GM19099 (cell line): ENCODE results near the gene EID3.

Experiments
- POLR2A ChIP-seq: IDR thresholded peaks from 3 replicates; pipeline ENCODE4 v1.6.1; 2011; ENCODE audit warnings: low read depth; ENCODE audit not compliant: insufficient read length; ENCODE audit errors: extremely low read depth

EID3 gene

GRCh38 chr12:104340925-104341611 lies 37.5 kb downstream of the EID3 start:
- no peak for TF ChIP-seq POLR2A

GRCh38 chr12:104342147-104342546 lies 38.6 kb downstream of the EID3 start:
- TF ChIP-seq POLR2A, result no peak

- no peak for TF ChIP-seq POLR2A
Measured at GRCh38 chr12:104342635-104343249, 39.2 kb downstream of the EID3 start.

- no peak for TF ChIP-seq POLR2A
Measured at GRCh38 chr12:104344682-104345081, 41.1 kb downstream of the EID3 start.

- TF ChIP-seq POLR2A, result no peak
Measured at GRCh38 chr12:104345234-104346066, 41.9 kb downstream of the EID3 start.

- TF ChIP-seq POLR2A, result no peak
Measured at GRCh38 chr12:104347374-104348075, 44.0 kb downstream of the EID3 start.

GRCh38 chr12:104348283-104348993 lies 44.9 kb downstream of the EID3 start:
- TF ChIP-seq POLR2A, result no peak

- no peak for TF ChIP-seq POLR2A
Measured at GRCh38 chr12:104348994-104349494, 45.5 kb downstream of the EID3 start.

GRCh38 chr12:104350211-104351056 lies 46.9 kb downstream of the EID3 start:
- TF ChIP-seq POLR2A, result no peak

- TF ChIP-seq POLR2A, result no peak
Measured at GRCh38 chr12:104351057-104351983, 47.8 kb downstream of the EID3 start.

GRCh38 chr12:104352106-104352713 lies 48.7 kb downstream of the EID3 start:
- no peak for TF ChIP-seq POLR2A
